DMS79 treated with DMSO at 0.1 percent for 48 hours (cell line): ENCODE results near the gene CCR7.
"Not testable (repeated sequence)": the region's sequence is repeated elsewhere in the genome, so short reads cannot be mapped to it uniquely, and the experiment has no call there.

Experiments used
- DNase-seq: peaks from one replicate; lab custom pipeline; 2025; lab: John Stamatoyannopoulos, UW

The CCR7 gene

DNA sequence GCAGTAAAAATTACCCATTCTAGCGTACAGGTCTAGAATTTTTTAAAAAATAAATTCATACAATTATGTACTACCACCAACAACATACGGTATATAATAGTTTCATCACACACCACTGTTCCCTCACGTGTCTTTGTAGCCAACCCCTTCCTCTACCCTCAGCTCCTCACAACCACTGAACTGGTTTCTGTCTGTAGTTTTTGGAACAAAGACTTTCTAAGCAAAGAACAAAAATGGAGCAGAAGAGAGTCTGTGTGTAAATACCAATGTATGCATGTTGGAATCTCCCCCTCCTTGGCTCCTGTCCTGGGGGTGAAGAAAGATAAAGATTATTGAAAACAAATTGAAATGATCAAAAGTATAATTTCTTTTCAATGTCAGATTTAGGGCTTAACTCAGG lies 31.9 kb upstream of the CCR7 start:
- DNase-seq, result no peak

DNA sequence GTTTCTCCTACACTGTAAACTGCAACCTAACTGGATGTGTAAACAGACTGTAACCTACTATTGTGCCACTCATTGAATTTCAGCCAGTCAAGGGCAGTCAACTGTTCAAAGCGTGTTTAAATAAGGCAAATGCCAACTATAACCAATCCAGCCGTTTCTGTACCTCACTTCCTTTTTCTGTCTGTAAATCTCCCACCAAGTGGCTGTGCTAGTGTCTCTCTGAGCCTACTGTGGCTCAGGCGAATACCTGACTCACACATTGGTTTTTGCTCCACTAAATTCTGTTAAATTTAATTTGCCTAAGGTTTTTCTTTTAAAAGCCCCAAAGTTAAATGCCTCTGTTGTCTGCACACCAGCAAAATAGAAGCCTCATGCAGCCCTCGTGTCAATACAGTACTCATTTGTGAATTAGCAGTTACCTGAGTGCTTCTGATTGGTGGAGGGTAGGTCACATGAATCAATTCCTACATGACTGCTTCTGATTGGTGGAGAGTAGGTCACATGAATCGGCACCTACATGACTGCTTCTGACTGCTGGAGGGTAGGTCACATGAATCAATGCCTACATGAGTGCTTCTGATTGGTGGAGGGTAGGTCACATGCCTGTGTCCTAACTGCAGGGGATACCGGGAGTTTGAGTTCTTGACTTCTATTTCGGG lies 31.1 kb upstream of the CCR7 start:
- DNase-seq, result no peak

DNA sequence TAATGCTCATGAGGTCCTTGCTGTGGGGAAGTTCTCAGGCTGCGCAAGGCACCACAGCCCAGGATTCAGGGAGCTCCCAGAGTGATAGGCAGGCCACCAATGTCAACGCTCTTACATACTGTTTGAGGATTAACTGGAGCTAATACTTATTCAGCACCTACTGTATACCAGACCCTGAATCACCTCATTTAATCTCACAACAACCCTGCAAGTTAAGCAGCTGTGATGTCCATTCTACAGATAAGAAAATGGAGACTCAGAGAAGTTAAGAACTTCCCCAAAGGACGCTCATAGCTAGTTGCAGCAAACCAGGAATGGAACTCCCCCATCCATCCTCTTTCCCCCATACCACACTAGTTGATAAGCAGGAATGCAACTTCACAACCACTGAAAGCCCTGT lies 25.5 kb upstream of the CCR7 start:
- no peak for DNase-seq

DNA sequence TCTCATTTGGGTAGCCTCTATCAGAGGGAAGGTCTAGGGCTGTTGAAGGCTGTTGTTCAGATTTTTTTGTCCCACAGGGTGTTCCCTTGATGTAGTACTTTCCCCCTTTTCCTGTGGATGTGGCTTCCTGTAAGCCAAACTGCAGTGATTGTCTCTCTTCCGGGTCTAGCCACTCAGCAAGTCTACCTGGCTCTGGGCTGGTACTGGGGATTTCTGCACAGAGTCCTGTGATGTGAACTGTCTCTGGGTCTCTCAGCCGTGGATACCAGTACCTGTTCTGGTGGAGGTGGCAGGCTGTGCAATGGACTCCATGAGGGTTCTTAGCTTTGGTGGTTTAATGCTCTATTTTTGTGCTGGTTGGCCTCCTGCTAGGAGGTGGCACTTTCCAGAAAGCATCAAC lies 23.3 kb upstream of the CCR7 start:
- no peak for DNase-seq

DNA sequence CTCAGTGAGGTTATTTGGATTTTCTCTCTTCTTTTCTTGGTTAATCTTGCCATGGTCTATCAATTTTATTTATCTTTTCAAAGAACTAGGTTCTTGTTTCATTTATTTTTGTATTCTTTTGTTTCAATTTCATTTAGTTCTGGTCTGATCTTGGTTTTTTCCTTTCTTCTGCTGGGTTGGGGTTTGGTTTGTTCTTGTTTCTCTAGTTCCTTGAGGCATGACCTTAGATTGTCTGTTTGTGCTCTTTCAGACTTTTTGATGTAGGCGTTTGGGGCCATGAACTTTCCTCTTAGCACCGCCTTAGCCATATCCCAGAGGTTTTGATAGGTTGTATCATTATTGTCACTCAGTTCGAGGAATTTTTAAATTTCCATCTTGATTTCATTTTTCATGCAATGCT lies 21.0 kb upstream of the CCR7 start:
- DNase-seq, result not testable (repeated sequence)

DNA sequence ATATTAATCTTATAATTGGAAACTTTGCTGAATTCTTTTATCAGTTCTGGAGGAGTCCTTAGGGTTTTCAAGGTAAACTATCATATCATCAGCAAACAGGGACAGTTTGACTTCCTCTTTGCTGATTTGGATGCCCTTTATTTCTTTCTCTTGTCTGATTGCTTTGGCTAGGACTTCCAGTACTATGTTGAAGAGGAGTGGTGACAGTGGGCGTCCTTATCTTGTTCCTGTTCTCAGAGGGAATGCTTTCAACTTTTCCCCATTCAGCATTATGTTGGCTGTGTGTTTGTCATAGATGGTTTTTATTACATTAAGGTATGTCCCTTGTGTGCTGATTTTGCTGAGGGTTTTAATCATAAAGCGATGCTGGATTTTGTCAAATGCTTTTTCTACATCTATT lies 19.7 kb upstream of the CCR7 start:
- DNase-seq, result not testable (repeated sequence)

DNA sequence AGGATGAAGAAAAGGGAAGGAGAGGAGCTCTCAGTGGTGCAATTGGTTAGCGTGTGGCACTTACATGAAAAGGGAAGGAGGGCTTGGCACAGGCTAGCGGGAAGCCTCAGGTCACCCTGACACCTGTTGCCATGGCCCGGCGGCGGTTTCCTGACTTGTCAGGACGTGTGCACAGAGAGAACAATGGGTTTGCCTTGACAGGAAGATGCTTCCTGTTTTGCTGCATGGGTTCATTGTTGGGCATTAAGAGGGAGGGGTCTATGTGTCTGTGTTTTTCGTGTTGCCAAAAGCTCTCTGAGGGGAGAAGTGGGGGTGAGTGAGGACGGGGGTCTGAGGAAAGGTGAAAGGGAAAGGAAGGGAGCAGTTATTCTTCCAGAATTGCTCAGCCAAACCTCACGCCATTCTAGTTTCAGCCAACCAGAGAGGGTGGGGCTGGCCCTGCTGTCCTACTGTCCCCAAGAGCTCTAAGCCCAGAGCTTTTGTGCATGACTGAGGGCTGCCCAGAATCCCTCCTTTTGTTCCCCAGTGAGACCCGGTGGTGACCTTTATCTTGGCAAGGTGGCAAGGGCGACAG lies 17.1 kb upstream of the CCR7 start:
- DNase-seq, result no peak

DNA sequence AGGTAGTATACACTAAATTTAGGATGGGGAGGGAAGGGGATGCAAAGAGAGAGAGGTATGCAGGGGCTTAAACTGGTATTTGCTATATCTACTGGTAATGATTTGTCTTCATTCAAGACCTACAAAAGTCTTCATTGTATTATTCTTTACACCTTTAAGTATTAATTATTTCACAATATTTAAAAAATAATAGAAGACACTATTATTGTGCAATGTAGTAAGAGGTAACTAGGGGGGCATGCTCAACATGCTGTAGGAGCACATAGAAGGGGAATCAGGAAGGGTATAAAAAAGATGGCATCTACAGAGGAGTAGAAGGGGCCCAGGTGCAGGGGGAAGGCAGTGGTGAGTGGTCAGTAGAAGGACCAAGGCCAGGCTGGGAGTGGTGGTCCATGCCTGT lies 14.9 kb upstream of the CCR7 start:
- no peak for DNase-seq

DNA sequence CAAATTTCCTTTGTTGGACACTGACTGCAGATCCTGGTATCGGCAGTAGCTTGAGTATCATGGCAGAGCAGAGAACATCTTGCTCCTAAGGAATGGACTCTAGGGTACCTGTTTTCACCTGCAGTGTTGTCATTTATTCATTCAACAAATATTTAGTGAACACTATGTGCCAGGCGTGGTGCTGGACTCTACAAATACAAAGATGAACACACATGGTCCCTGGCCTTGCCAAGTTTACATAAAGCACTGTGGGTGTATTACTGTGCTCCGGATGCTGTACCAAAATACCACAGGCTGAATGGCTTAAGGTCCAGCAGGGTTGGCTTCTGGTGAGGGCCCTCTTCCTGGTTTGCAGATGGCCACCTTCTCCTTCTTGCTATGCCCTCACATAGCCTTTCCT lies 14.2 kb upstream of the CCR7 start:
- DNase-seq, result no peak

DNA sequence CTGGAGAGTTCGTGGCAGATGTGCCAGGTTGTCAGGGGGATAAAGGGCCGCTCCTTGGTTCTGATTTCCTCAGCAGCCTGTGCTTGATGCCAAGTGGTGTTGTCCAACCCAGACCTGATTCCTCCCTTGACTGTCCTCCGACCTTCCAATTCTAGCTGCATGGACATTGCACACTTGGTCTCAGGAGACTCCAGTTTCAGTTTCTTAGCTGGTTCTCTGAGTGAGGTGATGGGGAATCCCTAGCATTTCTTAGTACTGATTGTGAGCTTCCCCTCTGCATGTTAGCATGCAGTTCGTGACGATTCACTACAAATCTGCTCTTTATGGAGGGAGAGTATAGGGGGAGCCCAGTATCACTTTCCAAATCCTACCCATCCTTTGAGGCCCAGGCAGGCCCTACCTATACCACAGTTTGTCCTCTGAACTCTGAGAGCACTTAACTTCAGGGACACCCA lies 12.4 kb upstream of the CCR7 start:
- no peak for DNase-seq

DNA sequence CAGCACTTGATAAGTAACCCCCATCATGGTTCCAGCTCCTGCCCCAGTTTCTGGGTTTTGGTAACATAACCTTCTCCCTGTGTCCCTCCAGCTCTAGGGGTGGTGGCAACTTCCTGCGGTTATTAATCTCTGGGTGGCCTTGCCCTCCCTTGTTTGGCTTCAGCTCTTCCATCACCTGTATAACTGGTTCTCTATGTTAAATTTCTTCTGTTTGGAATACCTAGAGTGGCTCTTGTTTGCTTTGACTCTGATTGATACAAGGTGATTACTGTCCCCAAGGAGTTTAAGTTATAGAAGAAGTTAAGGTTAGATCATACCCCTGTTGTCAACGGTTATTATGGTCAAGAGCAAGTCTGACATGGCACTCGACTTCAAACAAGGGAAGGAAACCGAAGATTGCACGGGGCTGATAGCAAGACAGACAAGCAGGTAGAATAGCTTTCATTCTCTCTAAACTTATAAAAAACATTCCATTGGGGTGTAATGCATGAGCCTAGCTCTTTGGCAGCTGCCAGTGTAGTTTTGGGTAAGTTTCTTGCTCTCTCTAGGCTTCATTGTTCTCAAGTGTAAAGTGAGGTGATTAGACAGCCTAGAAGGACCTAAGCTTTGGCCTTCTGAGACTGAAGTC lies 11.0 kb upstream of the CCR7 start:
- no peak for DNase-seq

DNA sequence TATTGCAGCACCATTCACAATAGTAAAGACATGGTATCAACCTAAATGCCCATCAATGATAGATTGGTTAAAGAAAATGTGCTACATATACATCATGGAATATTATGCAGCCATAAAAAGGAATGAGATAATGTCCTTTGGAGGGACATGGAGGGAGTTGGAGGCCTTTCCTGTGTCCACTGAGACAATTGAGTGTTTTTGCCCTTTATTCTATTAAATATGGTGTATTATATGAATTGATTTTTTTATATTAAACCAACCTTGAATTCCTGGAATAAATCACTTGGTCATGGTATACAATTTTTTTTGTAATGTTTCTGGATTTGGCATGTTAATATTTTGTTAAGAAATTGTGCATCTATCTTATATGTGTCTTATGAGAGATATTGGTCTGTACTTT lies 9.0 kb upstream of the CCR7 start:
- DNase-seq, result no peak

DNA sequence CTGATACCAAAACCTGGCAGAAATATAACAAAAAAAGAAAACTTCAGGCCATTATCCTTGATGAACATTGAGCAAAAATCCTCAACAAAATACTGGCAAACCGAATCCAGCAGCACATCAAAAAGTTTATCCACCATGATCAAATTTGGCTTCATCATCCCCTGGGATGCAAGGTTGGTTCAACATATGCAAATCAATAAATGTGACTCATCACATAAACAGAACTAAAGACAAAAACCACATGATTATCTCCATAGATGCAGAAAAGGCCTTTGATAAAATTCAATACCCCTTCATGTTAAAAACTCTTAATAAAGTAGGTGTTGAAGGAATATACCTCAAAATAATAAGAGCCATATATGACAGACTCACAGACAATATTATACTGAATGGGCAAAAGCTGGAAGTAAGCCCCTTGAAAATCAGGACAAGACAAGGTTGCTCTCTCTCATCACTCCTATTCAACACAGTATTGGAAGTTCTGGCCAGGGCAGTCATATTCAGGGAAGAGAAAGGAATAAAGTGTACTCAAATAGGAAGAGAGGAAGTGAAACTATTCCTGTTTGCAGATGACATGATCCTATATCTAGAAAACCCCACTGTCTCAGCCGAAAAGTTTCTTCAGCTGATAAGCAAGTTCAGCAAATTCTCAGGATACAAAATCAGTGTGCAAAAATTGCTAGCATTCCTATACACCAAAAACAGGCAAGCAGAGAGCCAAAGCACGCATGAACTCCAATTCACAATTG lies 7.1 kb upstream of the CCR7 start:
- not testable (repeated sequence) for DNase-seq

DNA sequence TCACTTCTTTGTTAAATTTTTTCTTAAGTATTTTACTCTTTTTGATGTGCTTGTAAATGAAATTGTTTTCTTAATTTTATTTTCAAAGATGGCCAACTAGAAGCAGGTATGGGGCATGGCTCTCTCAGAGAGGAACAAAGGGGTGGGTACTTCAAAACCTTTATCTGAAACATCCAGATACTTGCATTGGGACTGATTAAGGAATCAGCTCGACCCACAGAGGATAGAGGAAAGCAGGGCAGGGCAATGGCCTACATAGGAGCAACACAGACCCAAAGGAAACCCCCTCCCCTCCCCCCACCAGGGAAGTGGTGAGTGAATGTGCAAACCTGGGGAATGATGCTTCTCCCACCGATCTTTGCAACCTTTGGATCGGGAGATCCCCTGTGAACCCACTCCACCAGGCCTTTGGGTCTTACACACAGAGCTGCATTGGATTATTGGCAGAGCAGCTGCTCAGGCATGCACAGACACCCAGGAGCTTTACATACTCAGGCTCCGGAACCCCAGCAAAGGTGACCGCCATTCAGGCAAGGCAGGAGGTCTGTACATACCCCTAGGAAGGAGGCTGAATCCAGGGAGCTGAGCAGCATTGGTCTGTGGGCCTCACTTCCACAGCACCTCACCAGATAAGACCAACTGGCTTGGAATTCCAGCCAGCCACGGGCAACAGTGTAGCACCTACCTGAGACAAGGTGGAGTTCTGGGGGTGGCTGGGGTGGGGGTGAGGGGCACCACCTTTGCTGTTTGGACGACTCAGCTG lies 3.0 kb upstream of the CCR7 start:
- DNase-seq, result no peak

DNA sequence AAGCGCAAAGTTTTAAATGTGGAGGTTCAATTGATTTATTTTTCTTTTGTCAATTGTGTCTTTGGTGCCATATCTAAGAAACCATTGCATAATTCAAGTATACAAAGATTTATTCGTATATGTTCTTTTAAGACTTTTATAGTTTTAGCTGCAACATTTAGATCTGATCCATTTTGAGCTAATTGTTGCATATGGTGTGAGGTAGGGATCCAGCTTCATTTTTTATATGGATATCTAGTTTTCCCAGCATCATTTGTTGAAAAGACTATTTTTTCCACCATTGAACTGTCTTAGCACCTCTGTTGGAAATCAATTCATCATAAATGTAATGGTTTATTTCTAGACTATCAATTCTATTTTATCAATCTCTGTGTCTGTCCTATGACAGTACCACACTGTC lies 2.1 kb upstream of the CCR7 start:
- no peak for DNase-seq

DNA sequence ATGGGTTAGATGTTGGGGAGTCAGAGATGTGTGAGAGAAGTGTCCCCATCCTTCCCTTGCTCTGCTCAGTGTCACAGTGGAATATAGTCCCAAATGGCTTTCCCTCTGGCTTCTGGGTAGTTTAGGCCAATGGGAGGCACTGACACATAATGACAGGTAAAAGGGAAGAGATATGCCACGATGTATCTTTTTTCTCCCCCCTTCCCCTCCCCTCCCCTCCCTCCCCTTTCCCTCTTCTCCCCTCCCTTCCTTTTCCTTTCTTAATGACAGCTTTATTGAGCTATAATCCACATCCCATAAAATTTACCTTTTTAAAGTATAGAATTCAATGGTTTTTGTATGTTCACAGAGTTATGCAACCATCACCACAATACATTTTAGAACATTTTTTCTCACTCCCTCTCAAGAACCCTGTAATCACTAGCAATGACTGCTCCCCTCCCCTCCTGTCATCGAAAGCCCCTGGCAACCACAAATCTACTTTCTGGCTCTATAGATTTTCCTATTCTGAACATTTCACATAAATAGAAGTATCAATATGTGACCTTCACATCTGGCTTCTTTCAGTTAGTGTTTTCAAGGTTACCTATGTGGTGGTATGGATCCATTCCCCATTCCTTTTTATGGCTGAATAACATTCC lies 617 bp upstream of the CCR7 start:
- DNase-seq, result no peak

DNA sequence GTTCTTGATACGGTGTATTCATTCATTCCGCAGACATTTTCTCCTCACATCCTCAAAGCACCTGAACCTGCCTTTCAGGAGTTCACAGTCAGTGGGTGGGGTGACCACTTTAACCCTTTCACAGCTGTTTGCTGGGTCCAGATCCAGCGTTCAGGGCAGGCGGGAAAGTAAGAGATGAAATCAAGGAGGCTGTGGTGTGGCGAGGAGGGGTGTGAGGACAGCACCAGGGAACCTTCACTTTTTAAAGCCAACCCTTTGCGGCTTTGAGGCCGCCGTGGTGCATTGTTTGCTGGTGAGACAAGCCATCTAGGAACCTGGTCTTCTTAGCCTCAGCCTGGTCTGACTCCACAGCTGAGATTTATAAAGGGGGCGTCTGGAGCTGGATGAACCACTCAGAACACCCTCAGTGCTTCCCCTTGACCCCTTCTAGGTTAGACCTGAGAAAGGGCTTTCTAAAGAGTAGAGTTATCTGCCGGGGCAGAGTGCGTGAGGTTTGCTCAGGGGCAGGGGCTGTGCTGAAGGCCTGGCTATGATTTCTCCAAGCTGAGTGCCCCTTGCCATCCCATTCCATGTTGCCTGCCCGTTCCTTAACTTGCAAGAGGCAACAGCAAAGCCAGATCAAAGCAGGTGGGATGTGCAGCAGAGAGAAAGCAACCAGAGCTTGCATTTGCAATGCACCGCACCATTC lies 933 bp downstream of the CCR7 start:
- no peak for DNase-seq

DNA sequence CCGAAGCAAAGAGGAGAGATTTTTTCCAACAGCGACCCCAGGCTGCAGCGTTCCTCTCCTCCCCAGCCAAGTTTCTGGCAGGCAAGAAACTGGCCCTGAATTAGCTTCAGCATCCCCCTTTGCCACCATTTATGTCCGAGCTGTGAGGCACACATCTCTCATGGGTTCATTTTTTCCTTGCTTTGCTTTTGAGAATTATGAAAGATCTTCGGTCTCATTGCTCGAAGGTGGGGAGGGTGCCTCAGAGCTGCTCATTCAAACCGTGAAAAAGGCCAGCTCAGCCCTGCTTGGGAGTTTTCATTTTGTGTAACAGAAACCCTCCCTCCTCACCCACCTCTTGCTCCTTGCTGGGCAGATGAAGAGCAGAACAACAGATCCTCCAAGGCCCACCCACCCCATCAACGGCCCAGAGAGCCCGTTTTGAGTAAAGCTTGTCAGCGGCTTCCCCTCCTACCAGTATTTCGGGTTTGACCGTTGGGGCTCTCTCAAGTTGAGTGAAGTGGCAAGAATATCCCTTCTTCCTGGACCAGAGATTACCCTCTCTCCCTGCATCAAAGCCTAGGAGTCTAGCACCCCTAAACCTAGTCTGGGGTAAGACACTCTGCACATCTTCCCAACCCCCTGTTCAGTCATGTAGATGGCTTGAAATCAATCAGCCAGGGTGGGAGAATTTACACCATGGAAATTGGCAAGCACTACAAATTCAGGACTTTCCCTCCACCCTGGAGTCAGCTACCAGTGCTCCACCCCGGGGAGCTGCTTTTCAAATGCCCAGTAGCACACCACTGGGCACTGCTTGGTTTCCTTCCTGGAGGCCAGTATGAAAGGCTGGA lies 1.8 kb downstream of the CCR7 start:
- no peak for DNase-seq

DNA sequence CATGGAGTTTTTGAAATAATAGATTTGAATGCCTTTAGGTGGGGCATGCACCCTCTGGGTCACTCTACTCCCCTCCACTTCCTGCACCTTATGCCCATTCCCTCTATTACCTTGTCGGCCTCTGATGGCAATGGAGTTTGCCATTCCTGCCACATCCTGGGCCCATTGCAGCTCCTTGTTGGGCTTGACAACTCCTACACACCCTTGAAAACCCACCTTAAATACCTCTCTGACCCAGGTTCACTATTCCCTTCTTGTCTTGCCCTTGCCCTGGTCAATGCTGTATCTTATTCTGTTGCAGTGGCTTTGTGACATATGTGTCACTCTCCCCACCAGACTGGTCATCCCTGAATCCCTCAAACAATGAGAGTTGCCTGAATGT lies 2.4 kb downstream of the CCR7 start:
- DNase-seq, result no peak

DNA sequence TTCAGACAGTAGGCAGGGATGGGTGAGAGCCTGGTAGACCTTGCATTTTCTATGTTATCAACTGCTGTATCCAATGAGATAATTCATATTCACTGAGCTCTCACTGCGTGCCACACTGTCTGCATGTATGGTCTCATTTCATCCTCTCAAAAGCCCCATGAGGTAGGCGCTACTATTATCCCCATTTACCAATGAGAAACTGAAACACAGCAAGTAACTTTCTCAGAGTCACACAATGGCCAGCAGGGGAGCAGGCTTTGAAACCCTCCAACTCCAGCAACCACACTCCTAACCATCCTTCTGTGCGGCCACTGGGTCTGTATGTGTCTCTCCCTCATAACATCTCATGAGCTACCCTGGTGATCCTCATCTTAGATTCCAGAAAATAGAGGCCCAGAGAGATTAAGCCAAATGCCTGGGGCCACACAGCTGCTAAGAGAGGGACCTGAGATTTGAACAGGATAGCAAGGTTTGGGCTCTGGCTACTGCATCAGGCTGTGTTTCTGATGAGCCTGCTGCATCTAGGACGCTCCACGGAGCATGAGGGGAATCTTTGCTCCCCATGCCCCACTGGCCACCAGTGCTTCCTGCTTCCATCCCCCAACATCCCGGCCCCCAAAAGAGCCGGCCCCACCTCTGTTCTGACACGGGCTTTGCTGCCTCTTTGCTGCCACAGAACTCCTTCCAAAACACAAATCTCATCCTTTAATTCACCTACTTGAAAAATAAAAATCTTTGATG lies 3.2 kb downstream of the CCR7 start:
- DNase-seq, result no peak
